Measurements from ENCODE around the gene USP9Y.

DNA sequence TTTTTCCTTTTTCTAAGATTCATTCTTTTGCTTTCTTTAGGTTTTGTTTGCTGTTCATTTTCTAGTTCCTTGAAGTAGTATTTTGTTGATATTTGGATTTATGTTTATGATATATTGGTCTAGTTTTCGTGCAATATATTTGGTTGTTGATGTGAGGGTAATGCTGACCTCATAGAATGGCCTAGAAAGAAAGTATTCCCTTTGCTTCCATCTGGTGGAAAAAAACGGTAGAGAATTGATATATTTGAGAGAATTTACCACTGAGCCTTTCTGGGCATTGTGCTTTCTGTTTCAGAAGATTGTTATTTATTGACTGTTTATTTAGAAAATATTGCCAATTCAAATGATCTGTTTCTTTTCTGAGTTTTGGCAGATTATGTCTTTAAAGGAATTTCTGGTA, 9.4 kb downstream of the USP9Y start:
- TF ChIP-seq, protein P1, sequence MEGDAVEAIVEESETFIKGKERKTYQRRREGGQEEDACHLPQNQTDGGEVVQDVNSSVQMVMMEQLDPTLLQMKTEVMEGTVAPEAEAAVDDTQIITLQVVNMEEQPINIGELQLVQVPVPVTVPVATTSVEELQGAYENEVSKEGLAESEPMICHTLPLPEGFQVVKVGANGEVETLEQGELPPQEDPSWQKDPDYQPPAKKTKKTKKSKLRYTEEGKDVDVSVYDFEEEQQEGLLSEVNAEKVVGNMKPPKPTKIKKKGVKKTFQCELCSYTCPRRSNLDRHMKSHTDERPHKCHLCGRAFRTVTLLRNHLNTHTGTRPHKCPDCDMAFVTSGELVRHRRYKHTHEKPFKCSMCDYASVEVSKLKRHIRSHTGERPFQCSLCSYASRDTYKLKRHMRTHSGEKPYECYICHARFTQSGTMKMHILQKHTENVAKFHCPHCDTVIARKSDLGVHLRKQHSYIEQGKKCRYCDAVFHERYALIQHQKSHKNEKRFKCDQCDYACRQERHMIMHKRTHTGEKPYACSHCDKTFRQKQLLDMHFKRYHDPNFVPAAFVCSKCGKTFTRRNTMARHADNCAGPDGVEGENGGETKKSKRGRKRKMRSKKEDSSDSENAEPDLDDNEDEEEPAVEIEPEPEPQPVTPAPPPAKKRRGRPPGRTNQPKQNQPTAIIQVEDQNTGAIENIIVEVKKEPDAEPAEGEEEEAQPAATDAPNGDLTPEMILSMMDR (IDR thresholded peaks at IDR 0.05; ENCODE audit: insufficient read depth, low read length, poor library complexity, severe bottlenecking), result no peak
- TF ChIP-seq EZH2phosphoT487 (conservative IDR thresholded peaks at IDR 0.05; ENCODE audit: low read length), result no peak

All from SU-DHL-6 (cell line).